HEK293 (cell line): ENCODE results near the gene WNT1.

Experiments used
- CTCF ChIA-PET: fragments of 350-600 bp; formaldehyde crosslinking; extraction: SDS; loops from one replicate; lab custom pipeline; 2021; ENCODE audit warnings: antibody characterized with exemption; lab: Yijun Ruan, JAX
- POLR2A ChIA-PET: fragments of 300-600 bp; formaldehyde crosslinking; extraction: SDS; loops from one replicate; lab custom pipeline; 2020; ENCODE audit warnings: antibody characterized with exemption, inconsistent platforms; lab: Yijun Ruan, JAX
- H3K27ac ChIP-seq: fragments of 200-500 bp; sonication (Bioruptor generic); 2 replicates; pipeline ENCODE4 v1.5.1; 2014; ENCODE audit warnings: low read depth, low read length, control low read depth, inconsistent platforms; ENCODE audit errors: extremely low read depth
- H3K36me3 ChIP-seq, 2 experiments: fragments of 200-500 bp in 1 of 2; sonication (Bioruptor generic) in 1 of 2; 1 replicate in 1 of 2; 2 replicates in 1 of 2; pipeline ENCODE4 v1.5.1; 2014 to 2017; ENCODE audit warnings: inconsistent platforms in 2 of 2, low read length in 2 of 2; ENCODE audit not compliant: control insufficient read depth in 2 of 2, insufficient read depth in 1 of 2
- H3K4me1 ChIP-seq: fragments of 200-500 bp; sonication (Bioruptor generic); 2 replicates; pipeline ENCODE4 v1.5.1; 2014; ENCODE audit warnings: mild to moderate bottlenecking, low read length, inconsistent platforms; ENCODE audit not compliant: control insufficient read depth, insufficient read depth
- H3K4me3 ChIP-seq: 2 replicates; pipeline ENCODE4 v1.5.1; 2011; ENCODE audit warnings: low read depth, mild to moderate bottlenecking, control low read depth, low read length, moderate library complexity
- H3K9me3 ChIP-seq: fragments of 200-500 bp; sonication (Bioruptor generic); 2 replicates; pipeline ENCODE4 v1.5.1; 2014; ENCODE audit warnings: low read depth, low read length, inconsistent platforms; ENCODE audit not compliant: control insufficient read depth, insufficient read depth
- BCL11B ChIP-seq: fragments of 450-650 bp; formaldehyde crosslinking; IDR thresholded peaks from 2 replicates; pipeline ENCODE4 v1.5.1; 2016; ENCODE audit warnings: low read depth, missing biosample characterization, missing genetic modification characterization
- FEZF1 ChIP-seq: fragments of 450-650 bp; formaldehyde crosslinking; IDR thresholded peaks from 2 replicates; pipeline ENCODE4 v1.5.1; 2016; ENCODE audit warnings: missing biosample characterization, missing genetic modification characterization
- HOXA7 ChIP-seq: sonication (generic); formaldehyde crosslinking; IDR thresholded peaks from 2 replicates; pipeline ENCODE4 v1.8.1; 2022; ENCODE audit warnings: missing genetic modification reagents, borderline replicate concordance
- OVOL3 ChIP-seq: fragments of 450-650 bp; formaldehyde crosslinking; IDR thresholded peaks from 2 replicates; pipeline ENCODE4 v1.5.1; 2016; ENCODE audit warnings: missing biosample characterization, missing genetic modification characterization
- SP2 ChIP-seq: fragments of 450-650 bp; formaldehyde crosslinking; IDR thresholded peaks from 2 replicates; pipeline ENCODE4 v1.5.1; 2016; ENCODE audit warnings: missing biosample characterization, missing genetic modification characterization
- ZFHX2 ChIP-seq: fragments of 450-650 bp; formaldehyde crosslinking; conservative IDR thresholded peaks from 2 replicates; pipeline ENCODE4 v1.5.1; 2016; ENCODE audit warnings: missing biosample characterization, missing genetic modification characterization
- ZNF140 ChIP-seq: fragments of 450-650 bp; formaldehyde crosslinking; IDR thresholded peaks from 2 replicates; pipeline ENCODE4 v1.5.1; 2016; ENCODE audit warnings: missing biosample characterization, missing genetic modification characterization
- ZNF148 ChIP-seq: fragments of 450-650 bp; formaldehyde crosslinking; IDR thresholded peaks from 2 replicates; pipeline ENCODE4 v1.5.0; 2017; ENCODE audit warnings: missing biosample characterization, missing genetic modification characterization, borderline replicate concordance
- ZNF2 ChIP-seq: fragments of 450-650 bp; formaldehyde crosslinking; IDR thresholded peaks from 2 replicates; pipeline ENCODE4 v1.5.1; 2016; ENCODE audit warnings: missing biosample characterization, missing genetic modification characterization
- ZNF202 ChIP-seq: fragments of 450-650 bp; formaldehyde crosslinking; IDR thresholded peaks from 2 replicates; pipeline ENCODE4 v1.5.1; 2016; ENCODE audit warnings: missing biosample characterization, missing genetic modification characterization, borderline replicate concordance
- ZNF366 ChIP-seq: fragments of 450-650 bp; formaldehyde crosslinking; conservative IDR thresholded peaks from 2 replicates; pipeline ENCODE4 v1.5.1; 2016; ENCODE audit warnings: missing biosample characterization, missing genetic modification characterization
- ZNF416 ChIP-seq: fragments of 450-650 bp; formaldehyde crosslinking; IDR thresholded peaks from 2 replicates; pipeline ENCODE4 v1.5.1; 2016; ENCODE audit warnings: missing biosample characterization, missing genetic modification characterization
- ZNF426 ChIP-seq: fragments of 450-650 bp; formaldehyde crosslinking; IDR thresholded peaks from 2 replicates; pipeline ENCODE4 v1.5.1; 2017; ENCODE audit warnings: missing biosample characterization, missing genetic modification characterization, mild to moderate bottlenecking, inconsistent platforms, moderate library complexity
- ZNF501 ChIP-seq: fragments of 450-650 bp; formaldehyde crosslinking; IDR thresholded peaks from 2 replicates; pipeline ENCODE4 v1.5.1; 2016; ENCODE audit warnings: missing biosample characterization, missing genetic modification characterization
- ZNF555 ChIP-seq: fragments of 450-650 bp; formaldehyde crosslinking; conservative IDR thresholded peaks from 2 replicates; pipeline ENCODE4 v1.5.1; 2017; ENCODE audit warnings: missing biosample characterization, mild to moderate bottlenecking, missing genetic modification characterization, inconsistent platforms
- ZNF624 ChIP-seq: fragments of 450-650 bp; formaldehyde crosslinking; IDR thresholded peaks from 2 replicates; pipeline ENCODE4 v1.5.1; 2017; ENCODE audit warnings: missing biosample characterization, missing genetic modification characterization
- ZNF701 ChIP-seq: fragments of 450-650 bp; formaldehyde crosslinking; IDR thresholded peaks from 2 replicates; pipeline ENCODE4 v1.5.1; 2016; ENCODE audit warnings: missing biosample characterization, missing genetic modification characterization
- ZNF776 ChIP-seq: fragments of 450-650 bp; formaldehyde crosslinking; IDR thresholded peaks from 2 replicates; pipeline ENCODE4 v1.5.0; 2017; ENCODE audit warnings: missing biosample characterization, missing genetic modification characterization, borderline replicate concordance
- ZNF777 ChIP-seq: fragments of 450-650 bp; formaldehyde crosslinking; IDR thresholded peaks from 2 replicates; pipeline ENCODE4 v1.5.1; 2017; ENCODE audit warnings: missing biosample characterization, missing genetic modification characterization, borderline replicate concordance

The WNT1 gene

GRCh38 chr12:49024543-49024942 is 46.4 kb downstream of the WNT1 start (continued):
- TF ChIP-seq ZNF776 (tag by site-specific recombination) = no peak
- TF ChIP-seq ZNF624 = no peak
- no peak for TF ChIP-seq ZNF426 (tag by site-specific recombination)
- no peak for TF ChIP-seq ZNF2 (tag by site-specific recombination)
- TF ChIP-seq ZFHX2 (tag by site-specific recombination) = no peak

GRCh38 chr12:49025463-49025862 is 47.3 kb downstream of the WNT1 start:
- H3K4me1 ChIP-seq = no peaks in the 10 kb centered on the region
- peaks cover 23 to 94% of the 10 kb centered on the region in 2 experiments for H3K36me3 ChIP-seq
- ChIA-PET POLR2A (no interaction called here), CTCF (interaction anchor here (2.0 kb wide), 1 partner anchor 18 kb away, joined by 12 read pairs; no protein-coding TSS in a partner anchor)
- H3K27ac ChIP-seq = no peak overlapping the region
- TF ChIP-seq ZNF366 (no peak), HOXA7 (CRISPR knock-in tag) (no peak)
- H3K4me3 ChIP-seq = no peak overlapping the region
- H3K9me3 ChIP-seq = no peaks in the 10 kb centered on the region

GRCh38 chr12:49026101-49026500 is 48.0 kb downstream of the WNT1 start:
- peaks cover 20 to 97% of the 10 kb centered on the region in 2 experiments for H3K36me3 ChIP-seq
- no peaks in the 10 kb centered on the region for H3K9me3 ChIP-seq
- no peak overlapping the region for H3K4me3 ChIP-seq
- no peaks in the 10 kb centered on the region for H3K4me1 ChIP-seq
- ChIA-PET CTCF (interaction anchor here (0.6 to 2.0 kb wide), 3 partner anchors 9 to 62 kb away, joined by 3 to 12 read pairs (median 4); no protein-coding TSS in a partner anchor), POLR2A (interaction anchor here (0.5 kb wide), 1 partner anchor 24 kb away, joined by 3 read pairs; no protein-coding TSS in a partner anchor)
- TF ChIP-seq ZNF701 (tag by site-specific recombination) (no peak), BCL11B (tag by site-specific recombination) (no peak), ZNF501 (tag by site-specific recombination) (no peak), ZNF777 (tag by site-specific recombination) (no peak), ZNF148 (tag by site-specific recombination) (no peak), ZNF416 (no peak)
- H3K27ac ChIP-seq = no peak overlapping the region

- H3K4me1 ChIP-seq = no peaks in the 10 kb centered on the region
- CTCF ChIA-PET = interaction anchor here (0.6 to 1.1 kb wide), 2 partner anchors 9 to 61 kb away, joined by 3 to 4 read pairs; no protein-coding TSS in a partner anchor
- no peak overlapping the region for H3K27ac ChIP-seq
- peaks cover 20 to 98% of the 10 kb centered on the region in 2 experiments for H3K36me3 ChIP-seq
- POLR2A ChIA-PET = interaction anchor here (0.5 kb wide), 1 partner anchor 25 kb away, joined by 3 read pairs; no protein-coding TSS in a partner anchor
- no peaks in the 10 kb centered on the region for H3K9me3 ChIP-seq
- H3K4me3 ChIP-seq = no peak overlapping the region
- TF ChIP-seq ZNF202 (no peak), OVOL3 (no peak), SP2 (tag by site-specific recombination) (0 out of 2 replicates have a peak, but pooled peaks have one; percentile 17), ZNF140 (no peak), ZNF555 (no peak), FEZF1 (tag by site-specific recombination) (no peak)
Observed at GRCh38 chr12:49026678-49027480, 48.8 kb downstream of the WNT1 start.
